NCI-H2227 treated with DMSO at 0.1 percent for 48 hours (cell line): ENCODE results near the gene ATXN7L1.
"Not testable (repeated sequence)": the region's sequence is repeated elsewhere in the genome, so short reads cannot be mapped to it uniquely, and the experiment has no call there.

Experiments used
- DNase-seq: peaks from one replicate; lab custom pipeline; 2025; lab: John Stamatoyannopoulos, UW

Gene ATXN7L1

GRCh38 chr7:105890290-105890997 is 14.0 kb upstream of the ATXN7L1 start:
- DNase-seq: no peak

GRCh38 chr7:105887569-105888189 is 11.3 kb upstream of the ATXN7L1 start:
- peak; percentile 18 for DNase-seq

- no peak for DNase-seq
Observed at GRCh38 chr7:105886776-105887175, 10.4 kb upstream of the ATXN7L1 start.

- DNase-seq: peak; percentile 44
Observed at GRCh38 chr7:105885387-105886111, 9.2 kb upstream of the ATXN7L1 start.

GRCh38 chr7:105883179-105883578 is 6.8 kb upstream of the ATXN7L1 start:
- DNase-seq: not testable (repeated sequence)

- no peak for DNase-seq
Observed at GRCh38 chr7:105881439-105881838, 5.0 kb upstream of the ATXN7L1 start.

GRCh38 chr7:105880571-105881330 is 4.4 kb upstream of the ATXN7L1 start:
- DNase-seq: no peak

GRCh38 chr7:105879782-105880181 is 3.4 kb upstream of the ATXN7L1 start:
- no peak for DNase-seq

GRCh38 chr7:105878746-105879605 is 2.6 kb upstream of the ATXN7L1 start:
- no peak for DNase-seq

GRCh38 chr7:105877736-105878135 is 1.3 kb upstream of the ATXN7L1 start:
- DNase-seq: peak; percentile 27

GRCh38 chr7:105876964-105877601 is 684 bp upstream of the ATXN7L1 start:
- peak; percentile 27 for DNase-seq

GRCh38 chr7:105875505-105875904 is 894 bp downstream of the ATXN7L1 start:
- DNase-seq: no peak

GRCh38 chr7:105874055-105874454 is 2.3 kb downstream of the ATXN7L1 start:
- no peak for DNase-seq

GRCh38 chr7:105872491-105872890 is 3.9 kb downstream of the ATXN7L1 start:
- DNase-seq: no peak

- no peak for DNase-seq
Observed at GRCh38 chr7:105871142-105871541, 5.3 kb downstream of the ATXN7L1 start.

GRCh38 chr7:105866102-105866801 is 10.1 kb downstream of the ATXN7L1 start:
- DNase-seq: no peak

GRCh38 chr7:105863876-105864275 is 12.5 kb downstream of the ATXN7L1 start:
- DNase-seq: no peak

GRCh38 chr7:105862770-105863169 is 13.6 kb downstream of the ATXN7L1 start:
- DNase-seq: no peak

- DNase-seq: no peak
Observed at GRCh38 chr7:105862276-105862675, 14.1 kb downstream of the ATXN7L1 start.

GRCh38 chr7:105861224-105861623 is 15.2 kb downstream of the ATXN7L1 start:
- no peak for DNase-seq
